Loucy (cell line): ENCODE measurements around the gene TVP23A.

Experiments used
- H2AFZ ChIP-seq: fragments of 200-600 bp; sonication (generic); 2 replicates; pipeline ENCODE4 v1.6.0; 2016; ENCODE audit warnings: antibody characterized with exemption, mild to moderate bottlenecking, low read length, moderate library complexity
- H3F3A ChIP-seq: fragments of 200-600 bp; 2 replicates; pipeline ENCODE4 v1.6.0; 2016; ENCODE audit warnings: antibody characterized with exemption, low read depth, mild to moderate bottlenecking
- H3K27me3 ChIP-seq: fragments of 200-600 bp; sonication (generic); 2 replicates; pipeline ENCODE4 v1.6.1; 2014; ENCODE audit warnings: low read length, mild to moderate bottlenecking; ENCODE audit not compliant: insufficient read depth, poor library complexity, severe bottlenecking
- H3K36me3 ChIP-seq: fragments of 200-600 bp; sonication (generic); 2 replicates; pipeline ENCODE4 v1.6.1; 2016; ENCODE audit warnings: low read length; ENCODE audit not compliant: insufficient read depth
- H3K4me1 ChIP-seq: fragments of 200-600 bp; sonication (generic); 2 replicates; pipeline ENCODE4 v1.5.1; 2014; ENCODE audit warnings: low read length, mild to moderate bottlenecking; ENCODE audit not compliant: insufficient read depth, poor library complexity, severe bottlenecking
- H3K4me2 ChIP-seq: fragments of 200-600 bp; sonication (generic); 2 replicates; pipeline ENCODE4 v1.6.0; 2014; ENCODE audit warnings: antibody characterized with exemption, low read length, low read depth, mild to moderate bottlenecking; ENCODE audit not compliant: poor library complexity, severe bottlenecking
- H3K4me3 ChIP-seq: fragments of 200-600 bp; sonication (generic); 2 replicates; pipeline ENCODE4 v1.5.1; 2014; ENCODE audit warnings: low read length, mild to moderate bottlenecking, mixed read lengths; ENCODE audit not compliant: poor library complexity, severe bottlenecking
- H3K79me2 ChIP-seq: fragments of 200-600 bp; sonication (generic); 2 replicates; pipeline ENCODE4 v1.6.1; 2014; ENCODE audit warnings: low read length; ENCODE audit not compliant: insufficient read depth
- H3K9ac ChIP-seq: fragments of 200-600 bp; sonication (generic); 2 replicates; pipeline ENCODE4 v1.6.0; 2014; ENCODE audit warnings: mild to moderate bottlenecking, low read depth, low read length, moderate library complexity; ENCODE audit not compliant: poor library complexity, severe bottlenecking
- H3K9me2 ChIP-seq: fragments of 200-600 bp; sonication (generic); replicated peaks from 2 replicates; pipeline ENCODE4 v1.6.1; 2016; ENCODE audit warnings: low read depth, low read length, mixed read lengths
- H3K9me3 ChIP-seq: fragments of 200-600 bp; sonication (generic); 2 replicates; pipeline ENCODE4 v1.6.1; 2014; ENCODE audit warnings: mild to moderate bottlenecking, antibody characterized with exemption, low read length, low read depth; ENCODE audit not compliant: insufficient read depth
- H4K20me1 ChIP-seq: fragments of 200-600 bp; sonication (generic); 2 replicates; pipeline ENCODE4 v1.6.0; 2014; ENCODE audit warnings: antibody characterized with exemption, low read length, mild to moderate bottlenecking; ENCODE audit not compliant: insufficient read depth, poor library complexity, severe bottlenecking
- EZH2phosphoT487 ChIP-seq: fragments of 200-600 bp; IDR thresholded peaks from 2 replicates; pipeline ENCODE4 v1.6.1; 2018; ENCODE audit warnings: antibody characterized with exemption, mild to moderate bottlenecking, moderate library complexity, borderline replicate concordance
- TF ChIP-seq, protein P1 (sequence below): fragments of 200-600 bp; sonication (generic); conservative IDR thresholded peaks from 2 replicates; pipeline ENCODE4 v1.5.1; 2014; ENCODE audit warnings: mild to moderate bottlenecking, antibody characterized with exemption, low read length

TVP23A gene

DNA sequence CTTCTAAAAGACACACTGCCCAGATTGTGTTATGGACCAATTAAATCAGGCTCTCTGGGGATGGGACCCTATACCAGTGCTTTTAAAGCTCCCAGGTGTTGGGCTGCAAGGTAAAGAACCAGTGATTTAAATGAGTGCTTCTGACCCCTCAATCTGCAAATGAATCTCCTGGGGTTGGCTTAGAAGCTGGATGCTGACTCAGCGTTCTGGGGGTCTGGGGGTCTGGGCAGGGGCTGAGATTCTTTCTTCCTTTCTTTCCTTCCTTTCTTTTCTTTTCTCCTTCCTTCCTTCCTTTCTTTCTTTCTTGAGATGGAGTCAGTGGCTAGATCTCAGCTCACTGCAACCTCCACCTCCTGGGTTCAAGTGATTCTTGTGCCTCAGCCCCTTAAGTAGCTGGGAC is 2.0 kb upstream of the TVP23A start:
- no peaks in the 10 kb centered on the region for H3K9me2 ChIP-seq
- H4K20me1 ChIP-seq: no peaks in the 10 kb centered on the region
- no peaks in the 10 kb centered on the region for H3K4me1 ChIP-seq
- H3K36me3 ChIP-seq: no peaks in the 10 kb centered on the region
- H3K9me3 ChIP-seq: no peaks in the 10 kb centered on the region
- H3K79me2 ChIP-seq: no peaks in the 10 kb centered on the region
- no peak for TF ChIP-seq EZH2phosphoT487
- TF ChIP-seq, protein P1, sequence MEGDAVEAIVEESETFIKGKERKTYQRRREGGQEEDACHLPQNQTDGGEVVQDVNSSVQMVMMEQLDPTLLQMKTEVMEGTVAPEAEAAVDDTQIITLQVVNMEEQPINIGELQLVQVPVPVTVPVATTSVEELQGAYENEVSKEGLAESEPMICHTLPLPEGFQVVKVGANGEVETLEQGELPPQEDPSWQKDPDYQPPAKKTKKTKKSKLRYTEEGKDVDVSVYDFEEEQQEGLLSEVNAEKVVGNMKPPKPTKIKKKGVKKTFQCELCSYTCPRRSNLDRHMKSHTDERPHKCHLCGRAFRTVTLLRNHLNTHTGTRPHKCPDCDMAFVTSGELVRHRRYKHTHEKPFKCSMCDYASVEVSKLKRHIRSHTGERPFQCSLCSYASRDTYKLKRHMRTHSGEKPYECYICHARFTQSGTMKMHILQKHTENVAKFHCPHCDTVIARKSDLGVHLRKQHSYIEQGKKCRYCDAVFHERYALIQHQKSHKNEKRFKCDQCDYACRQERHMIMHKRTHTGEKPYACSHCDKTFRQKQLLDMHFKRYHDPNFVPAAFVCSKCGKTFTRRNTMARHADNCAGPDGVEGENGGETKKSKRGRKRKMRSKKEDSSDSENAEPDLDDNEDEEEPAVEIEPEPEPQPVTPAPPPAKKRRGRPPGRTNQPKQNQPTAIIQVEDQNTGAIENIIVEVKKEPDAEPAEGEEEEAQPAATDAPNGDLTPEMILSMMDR: no peak
- H3K4me2 ChIP-seq: no peak overlapping the region
- no peaks in the 10 kb centered on the region for H3F3A ChIP-seq
- no peak overlapping the region for H2AFZ ChIP-seq
- no peak overlapping the region for H3K9ac ChIP-seq
- H3K4me3 ChIP-seq: no peak overlapping the region
- no peaks in the 10 kb centered on the region for H3K27me3 ChIP-seq

DNA sequence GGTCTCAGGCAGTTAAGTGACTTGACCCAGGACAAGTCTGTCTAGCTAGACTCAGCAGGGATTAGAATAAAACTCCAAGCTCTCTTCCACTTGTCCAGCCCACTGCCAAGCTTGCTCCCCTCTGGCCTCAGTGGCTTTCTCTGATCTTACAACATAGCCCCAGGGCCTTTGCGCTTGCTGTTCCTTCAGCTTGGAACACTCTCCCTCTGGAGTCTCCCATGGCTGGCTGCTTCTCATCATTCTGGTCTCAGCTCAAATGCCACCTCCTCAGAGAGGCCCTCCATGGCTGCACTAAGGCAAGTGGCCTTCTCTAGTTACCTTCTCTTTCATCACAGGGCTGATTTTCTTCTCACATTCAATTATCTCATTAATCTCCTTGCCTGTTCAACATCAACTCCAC is 1.1 kb downstream of the TVP23A start:
- Histone ChIP-seq H3K36me3 (no peaks in the 10 kb centered on the region), H3K4me3 (no peak overlapping the region), H3K4me1 (no peaks in the 10 kb centered on the region), H2AFZ (no peak overlapping the region), H3K9me3 (no peaks in the 10 kb centered on the region), H4K20me1 (no peaks in the 10 kb centered on the region), H3K9me2 (no peaks in the 10 kb centered on the region), H3K79me2 (no peaks in the 10 kb centered on the region), H3K9ac (no peak overlapping the region), H3K4me2 (no peak overlapping the region), H3F3A (no peaks in the 10 kb centered on the region), H3K27me3 (no peaks in the 10 kb centered on the region)
- TF ChIP-seq EZH2phosphoT487: no peak
- TF ChIP-seq, protein P1: no peak

DNA sequence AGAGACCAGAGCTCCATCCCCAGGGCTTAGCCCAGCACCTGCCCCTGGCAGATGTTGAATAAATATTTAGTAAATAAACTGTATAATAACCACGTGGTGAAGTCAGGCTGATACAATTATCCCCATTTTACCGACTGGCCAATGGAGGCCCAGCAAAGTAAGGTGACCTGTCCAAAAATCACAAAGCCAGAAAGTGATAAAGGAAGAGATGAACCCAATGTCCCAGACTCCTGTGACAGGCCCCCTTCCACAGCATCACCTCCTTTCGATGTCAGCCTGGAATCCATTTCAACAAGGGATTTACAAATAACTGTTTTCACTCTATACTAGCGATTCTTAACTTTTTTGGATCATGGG is 5.5 kb downstream of the TVP23A start:
- Histone ChIP-seq H3K9ac (no peak overlapping the region), H3K27me3 (no peaks in the 10 kb centered on the region), H3F3A (no peaks in the 10 kb centered on the region), H3K9me2 (no peaks in the 10 kb centered on the region), H3K4me2 (no peak overlapping the region), H3K4me1 (no peaks in the 10 kb centered on the region), H3K4me3 (no peak overlapping the region), H3K9me3 (no peaks in the 10 kb centered on the region), H4K20me1 (no peaks in the 10 kb centered on the region), H2AFZ (no peak overlapping the region), H3K79me2 (no peaks in the 10 kb centered on the region), H3K36me3 (no peaks in the 10 kb centered on the region)
- TF ChIP-seq EZH2phosphoT487: no peak
- TF ChIP-seq, protein P1: no peak
